NCI-H1694 (cell line): Measurements from ENCODE around the gene PCYT1B.
"Not testable (repeated sequence)": the region's sequence is repeated elsewhere in the genome, so short reads cannot be mapped to it uniquely, and the experiment has no call there.

Experiments used
- DNase-seq: peaks from one replicate; lab custom pipeline; 2025; lab: John Stamatoyannopoulos, UW

PCYT1B gene

GRCh38 chrX:24646006-24646405, 1.1 kb downstream of the PCYT1B start:
- DNase-seq: no peak

GRCh38 chrX:24643116-24643515, 4.0 kb downstream of the PCYT1B start:
- DNase-seq: no peak

- no peak for DNase-seq
Observed at GRCh38 chrX:24629701-24630100, 17.4 kb downstream of the PCYT1B start.

- DNase-seq: peak; percentile 30
Observed at GRCh38 chrX:24619647-24620046, 27.5 kb downstream of the PCYT1B start.

- no peak for DNase-seq
Observed at GRCh38 chrX:24610516-24610915, 36.6 kb downstream of the PCYT1B start.

GRCh38 chrX:24607616-24608015, 39.5 kb downstream of the PCYT1B start:
- DNase-seq: no peak

GRCh38 chrX:24605941-24606340, 41.2 kb downstream of the PCYT1B start:
- not testable (repeated sequence) for DNase-seq

- no peak for DNase-seq
Observed at GRCh38 chrX:24603191-24603590, 44.0 kb downstream of the PCYT1B start.

GRCh38 chrX:24601858-24602257, 45.3 kb downstream of the PCYT1B start:
- DNase-seq: no peak

- peak; percentile 33 for DNase-seq
Observed at GRCh38 chrX:24594501-24594900, 52.6 kb downstream of the PCYT1B start.

- DNase-seq: no peak
Observed at GRCh38 chrX:24590111-24590510, 57.0 kb downstream of the PCYT1B start.

- DNase-seq: no peak
Observed at GRCh38 chrX:24577091-24577490, 70.1 kb downstream of the PCYT1B start.

- no peak for DNase-seq
Observed at GRCh38 chrX:24575496-24575895, 71.7 kb downstream of the PCYT1B start.

- DNase-seq: no peak
Observed at GRCh38 chrX:24574743-24575142, 72.4 kb downstream of the PCYT1B start.

GRCh38 chrX:24567169-24567568, 80.0 kb downstream of the PCYT1B start:
- DNase-seq: no peak

GRCh38 chrX:24566240-24566639, 80.9 kb downstream of the PCYT1B start:
- DNase-seq: no peak

GRCh38 chrX:24563291-24564010, 83.7 kb downstream of the PCYT1B start:
- peak; percentile 90 for DNase-seq

GRCh38 chrX:24561121-24561520, 86.0 kb downstream of the PCYT1B start:
- DNase-seq: peak; percentile 17

- DNase-seq: no peak
Observed at GRCh38 chrX:24553011-24553410, 94.1 kb downstream of the PCYT1B start.

GRCh38 chrX:24550166-24550565, 97.0 kb downstream of the PCYT1B start:
- DNase-seq: no peak

- no peak for DNase-seq
Observed at GRCh38 chrX:24547961-24548360, 99.2 kb downstream of the PCYT1B start.

- no peak for DNase-seq
Observed at GRCh38 chrX:24542756-24543155, 104.4 kb downstream of the PCYT1B start.

- DNase-seq: no peak
Observed at GRCh38 chrX:24536551-24536950, 110.6 kb downstream of the PCYT1B start.

- no peak for DNase-seq
Observed at GRCh38 chrX:24528605-24529004, 118.5 kb downstream of the PCYT1B start.
